Loucy (cell line): ENCODE results near the gene BMPER.

Source experiments
- H2AFZ ChIP-seq: fragments of 200-600 bp; sonication (generic); 2 replicates; pipeline ENCODE4 v1.6.0; 2016; ENCODE audit warnings: antibody characterized with exemption, mild to moderate bottlenecking, low read length, moderate library complexity
- H3F3A ChIP-seq: fragments of 200-600 bp; 2 replicates; pipeline ENCODE4 v1.6.0; 2016; ENCODE audit warnings: antibody characterized with exemption, low read depth, mild to moderate bottlenecking
- H3K27me3 ChIP-seq: fragments of 200-600 bp; sonication (generic); 2 replicates; pipeline ENCODE4 v1.6.1; 2014; ENCODE audit warnings: low read length, mild to moderate bottlenecking; ENCODE audit not compliant: insufficient read depth, poor library complexity, severe bottlenecking
- H3K36me3 ChIP-seq: fragments of 200-600 bp; sonication (generic); 2 replicates; pipeline ENCODE4 v1.6.1; 2016; ENCODE audit warnings: low read length; ENCODE audit not compliant: insufficient read depth
- H3K4me1 ChIP-seq: fragments of 200-600 bp; sonication (generic); 2 replicates; pipeline ENCODE4 v1.5.1; 2014; ENCODE audit warnings: low read length, mild to moderate bottlenecking; ENCODE audit not compliant: insufficient read depth, poor library complexity, severe bottlenecking
- H3K4me2 ChIP-seq: fragments of 200-600 bp; sonication (generic); 2 replicates; pipeline ENCODE4 v1.6.0; 2014; ENCODE audit warnings: antibody characterized with exemption, low read length, low read depth, mild to moderate bottlenecking; ENCODE audit not compliant: poor library complexity, severe bottlenecking
- H3K4me3 ChIP-seq: fragments of 200-600 bp; sonication (generic); 2 replicates; pipeline ENCODE4 v1.5.1; 2014; ENCODE audit warnings: low read length, mild to moderate bottlenecking, mixed read lengths; ENCODE audit not compliant: poor library complexity, severe bottlenecking
- H3K79me2 ChIP-seq: fragments of 200-600 bp; sonication (generic); 2 replicates; pipeline ENCODE4 v1.6.1; 2014; ENCODE audit warnings: low read length; ENCODE audit not compliant: insufficient read depth
- H3K9ac ChIP-seq: fragments of 200-600 bp; sonication (generic); 2 replicates; pipeline ENCODE4 v1.6.0; 2014; ENCODE audit warnings: mild to moderate bottlenecking, low read depth, low read length, moderate library complexity; ENCODE audit not compliant: poor library complexity, severe bottlenecking
- H3K9me2 ChIP-seq: fragments of 200-600 bp; sonication (generic); replicated peaks from 2 replicates; pipeline ENCODE4 v1.6.1; 2016; ENCODE audit warnings: low read depth, low read length, mixed read lengths
- H3K9me3 ChIP-seq: fragments of 200-600 bp; sonication (generic); 2 replicates; pipeline ENCODE4 v1.6.1; 2014; ENCODE audit warnings: mild to moderate bottlenecking, antibody characterized with exemption, low read length, low read depth; ENCODE audit not compliant: insufficient read depth
- H4K20me1 ChIP-seq: fragments of 200-600 bp; sonication (generic); 2 replicates; pipeline ENCODE4 v1.6.0; 2014; ENCODE audit warnings: antibody characterized with exemption, low read length, mild to moderate bottlenecking; ENCODE audit not compliant: insufficient read depth, poor library complexity, severe bottlenecking
- CTCF ChIP-seq: fragments of 200-600 bp; sonication (generic); conservative IDR thresholded peaks from 2 replicates; pipeline ENCODE4 v1.5.1; 2014; ENCODE audit warnings: mild to moderate bottlenecking, antibody characterized with exemption, low read length
- EZH2phosphoT487 ChIP-seq: fragments of 200-600 bp; IDR thresholded peaks from 2 replicates; pipeline ENCODE4 v1.6.1; 2018; ENCODE audit warnings: antibody characterized with exemption, mild to moderate bottlenecking, moderate library complexity, borderline replicate concordance

The BMPER gene

GRCh38 chr7:34073676-34074075, 168.3 kb downstream of the BMPER start:
- H3K9me3 ChIP-seq = no peaks in the 10 kb centered on the region
- H3K4me3 ChIP-seq = no peak overlapping the region
- no peaks in the 10 kb centered on the region; the same call in none of the 2 replicates for H3K9me2 ChIP-seq
- no peak overlapping the region for H3K9ac ChIP-seq
- H3F3A ChIP-seq = no peaks in the 10 kb centered on the region
- no peak overlapping the region for H2AFZ ChIP-seq
- no peak overlapping the region for H3K4me2 ChIP-seq
- H3K36me3 ChIP-seq = no peaks in the 10 kb centered on the region
- no peaks in the 10 kb centered on the region for H3K4me1 ChIP-seq
- H4K20me1 ChIP-seq = no peaks in the 10 kb centered on the region
- no peaks in the 10 kb centered on the region for H3K27me3 ChIP-seq
- no peak for TF ChIP-seq CTCF
- no peak for TF ChIP-seq EZH2phosphoT487
- no peaks in the 10 kb centered on the region for H3K79me2 ChIP-seq

- no peaks in the 10 kb centered on the region for H3K27me3 ChIP-seq
- no peaks in the 10 kb centered on the region for H3F3A ChIP-seq
- H3K9me2 ChIP-seq = no peaks in the 10 kb centered on the region; the same call in none of the 2 replicates
- TF ChIP-seq CTCF = no peak
- no peak for TF ChIP-seq EZH2phosphoT487
- H3K4me2 ChIP-seq = no peak overlapping the region
- H3K4me3 ChIP-seq = no peak overlapping the region
- no peaks in the 10 kb centered on the region for H3K36me3 ChIP-seq
- no peak overlapping the region for H3K9ac ChIP-seq
- no peaks in the 10 kb centered on the region for H3K79me2 ChIP-seq
- no peaks in the 10 kb centered on the region for H4K20me1 ChIP-seq
- no peak overlapping the region for H2AFZ ChIP-seq
- no peaks in the 10 kb centered on the region for H3K4me1 ChIP-seq
- H3K9me3 ChIP-seq = no peaks in the 10 kb centered on the region
Measured at GRCh38 chr7:34074421-34074820, 169.1 kb downstream of the BMPER start.

- Histone ChIP-seq H3F3A (no peaks in the 10 kb centered on the region), H3K9me3 (no peaks in the 10 kb centered on the region), H4K20me1 (no peaks in the 10 kb centered on the region), H2AFZ (no peak overlapping the region), H3K4me1 (no peaks in the 10 kb centered on the region), H3K9me2 (no peaks in the 10 kb centered on the region; the same call in 1 of the 2 replicates), H3K36me3 (no peaks in the 10 kb centered on the region), H3K79me2 (no peaks in the 10 kb centered on the region), H3K27me3 (no peaks in the 10 kb centered on the region), H3K9ac (no peak overlapping the region), H3K4me3 (no peak overlapping the region), H3K4me2 (no peak overlapping the region)
- TF ChIP-seq EZH2phosphoT487 = no peak
- TF ChIP-seq CTCF = no peak
Measured at GRCh38 chr7:34075523-34076370, 170.4 kb downstream of the BMPER start.
